Measurements from ENCODE around the gene ATP13A1.

GRCh38 chr19:19645233-19645870 is 18.1 kb downstream of the ATP13A1 start:
- TF ChIP-seq CSRNP3 (CRISPR knock-in tag; IDR thresholded peaks at IDR 0.05) (no peak), ZFP3 (CRISPR knock-in tag; IDR thresholded peaks at IDR 0.05) (no peak), ARNTL (CRISPR knock-in tag; IDR thresholded peaks at IDR 0.05; ENCODE audit: borderline replicate concordance, low read depth) (no peak), ISL1 (CRISPR knock-in tag; IDR thresholded peaks at IDR 0.05) (no peak), ZC3H10 (CRISPR knock-in tag; IDR thresholded peaks at IDR 0.05) (no peak), RARB (CRISPR knock-in tag; IDR thresholded peaks at IDR 0.05) (no peak), ZFP30 (CRISPR knock-in tag; IDR thresholded peaks at IDR 0.05) (no peak), POU6F1 (CRISPR knock-in tag; IDR thresholded peaks at IDR 0.05; ENCODE audit: borderline replicate concordance, low read depth) (no peak), ESRRG (CRISPR knock-in tag; IDR thresholded peaks at IDR 0.05) (no peak), GLIS3 (CRISPR knock-in tag; IDR thresholded peaks at IDR 0.05) (no peak)
